ENCODE measurements around the gene LRRC58. TPM values are rescaled to one million over a fixed set of nuclear protein-coding genes. Genes with fewer than 3 reads are reported as not detected.
"Not testable (repeated sequence)": the region's sequence is repeated elsewhere in the genome, so short reads cannot be mapped to it uniquely, and the experiment has no call there.

Gene LRRC58
- total and polyA plus RNA-seq, 7 donors = 4.2 to 48.5 (median 34.5) TPM

- Histone ChIP-seq H3K36me3 (peaks cover 18 to 49% (median 33%) of the 10 kb centered on the region in 4 donors), H3K27me3 (no peaks in the 10 kb centered on the region), H3K4me1 (peaks cover 0 to 28% (median 3%) of the 10 kb centered on the region in 4 donors), H3K4me3 (no peak overlapping the region), H3K9me3 (no peaks in the 10 kb centered on the region), H3K27ac (no peak overlapping the region)
- TF ChIP-seq EP300 (IDR thresholded peaks at IDR 0.05) = no peak
- peak in 1 of 4 donors; percentile 35 for TF ChIP-seq POLR2AphosphoS5 (IDR thresholded peaks at IDR 0.05)
- no peak for TF ChIP-seq POLR2A (IDR thresholded peaks at IDR 0.05)
- TF ChIP-seq CTCF (IDR thresholded peaks at IDR 0.05) = no peak
- 56 to 83% methylated on average over 4 of the region's 4 CpGs for WGBS, 2 donors
- no peak for DNase-seq
- intact Hi-C loops (cut with DNase I) = no loop called here
Observed at GRCh38 chr3:120393243-120393642, 44.1 kb upstream of the LRRC58 start.

GRCh38 chr3:120382941-120383447 is 33.8 kb upstream of the LRRC58 start:
- Histone ChIP-seq H3K36me3 (no peaks in the 10 kb centered on the region), H3K27me3 (no peaks in the 10 kb centered on the region), H3K27ac (no peak overlapping the region), H3K4me1 (no peaks in the 10 kb centered on the region), H3K9me3 (no peaks in the 10 kb centered on the region), H3K4me3 (no peak overlapping the region)
- TF ChIP-seq POLR2AphosphoS5 (IDR thresholded peaks at IDR 0.05) (no peak), EP300 (IDR thresholded peaks at IDR 0.05) (no peak), POLR2A (IDR thresholded peaks at IDR 0.05) (no peak), CTCF (IDR thresholded peaks at IDR 0.05) (no peak)
- no peak for DNase-seq
- intact Hi-C loops (cut with DNase I) = no loop called here
- WGBS, 2 donors = 72 to 89% methylated on average over 2 of the region's 2 CpGs

GRCh38 chr3:120381503-120381902 is 32.3 kb upstream of the LRRC58 start:
- TF ChIP-seq EP300 (IDR thresholded peaks at IDR 0.05) (no peak), POLR2A (IDR thresholded peaks at IDR 0.05) (no peak)
- WGBS, 2 donors = 88 to 91% methylated on average over 2 of the region's 2 CpGs
- intact Hi-C loops (cut with DNase I) = no loop called here
- H3K27me3 ChIP-seq = no peaks in the 10 kb centered on the region
- H3K4me3 ChIP-seq = no peak overlapping the region
- no peaks in the 10 kb centered on the region for H3K4me1 ChIP-seq
- no peak for DNase-seq
- no peaks in the 10 kb centered on the region for H3K36me3 ChIP-seq
- no peak overlapping the region for H3K27ac ChIP-seq
- H3K9me3 ChIP-seq = no peaks in the 10 kb centered on the region

DNA sequence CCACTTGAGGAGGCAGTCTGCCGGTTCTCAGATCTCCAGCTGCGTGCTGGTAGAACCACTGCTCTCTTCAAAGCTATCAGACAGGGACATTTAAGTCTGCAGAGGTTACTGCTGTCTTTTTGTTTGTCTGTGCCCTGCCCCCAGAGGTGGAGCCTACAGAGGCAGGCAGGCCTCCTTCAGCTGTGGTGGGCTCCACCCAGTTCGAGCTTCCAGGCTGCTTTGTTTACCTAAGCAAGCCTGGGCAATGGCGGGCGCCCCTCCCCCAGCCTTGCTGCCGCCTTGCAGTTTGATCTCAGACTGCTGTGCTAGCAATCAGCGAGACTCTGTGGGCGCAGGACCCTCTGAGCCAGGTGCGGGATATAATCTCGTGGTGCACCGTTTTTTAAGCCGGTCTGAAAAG is 28.8 kb upstream of the LRRC58 start:
- H3K9me3 ChIP-seq; H3K36me3 ChIP-seq; intact Hi-C loops (cut with DNase I); H3K27me3 ChIP-seq; H3K4me1 ChIP-seq; DNase-seq; H3K4me3 ChIP-seq; H3K27ac ChIP-seq: not testable (repeated sequence)
- 45 to 62% methylated on average over 8 to 12 of the region's 12 CpGs for WGBS, 2 donors

DNA sequence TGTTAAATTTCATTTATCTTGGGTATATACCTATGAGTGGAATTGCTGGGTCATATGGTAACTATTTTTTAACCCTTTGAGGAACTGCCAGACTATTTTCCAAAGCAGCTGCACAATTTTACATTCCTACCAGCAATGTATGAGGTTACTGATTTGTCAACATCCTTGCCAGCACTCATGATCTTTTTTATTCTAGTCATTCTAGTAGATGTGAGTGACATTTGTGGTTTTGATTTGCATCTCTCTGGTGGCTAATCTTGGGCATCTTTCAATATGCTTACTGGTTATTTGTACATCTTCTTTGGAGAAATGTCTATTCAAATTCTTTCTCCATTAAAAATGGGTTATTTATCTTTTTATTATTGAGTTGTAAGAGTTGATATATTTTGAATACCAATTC is 21.3 kb upstream of the LRRC58 start:
- DNase-seq = no peak
- H3K4me1 ChIP-seq = no peaks in the 10 kb centered on the region
- no peaks in the 10 kb centered on the region for H3K27me3 ChIP-seq
- H3K4me3 ChIP-seq = no peak overlapping the region
- H3K27ac ChIP-seq = no peak overlapping the region
- H3K9me3 ChIP-seq = no peaks in the 10 kb centered on the region
- H3K36me3 ChIP-seq = no peaks in the 10 kb centered on the region
- intact Hi-C loops (cut with DNase I) = no loop called here
- TF ChIP-seq POLR2AphosphoS5 (IDR thresholded peaks at IDR 0.05) = no peak
- TF ChIP-seq EP300 (IDR thresholded peaks at IDR 0.05) = no peak
- no peak for TF ChIP-seq CTCF (IDR thresholded peaks at IDR 0.05)
- TF ChIP-seq POLR2A (IDR thresholded peaks at IDR 0.05) = no peak

DNA sequence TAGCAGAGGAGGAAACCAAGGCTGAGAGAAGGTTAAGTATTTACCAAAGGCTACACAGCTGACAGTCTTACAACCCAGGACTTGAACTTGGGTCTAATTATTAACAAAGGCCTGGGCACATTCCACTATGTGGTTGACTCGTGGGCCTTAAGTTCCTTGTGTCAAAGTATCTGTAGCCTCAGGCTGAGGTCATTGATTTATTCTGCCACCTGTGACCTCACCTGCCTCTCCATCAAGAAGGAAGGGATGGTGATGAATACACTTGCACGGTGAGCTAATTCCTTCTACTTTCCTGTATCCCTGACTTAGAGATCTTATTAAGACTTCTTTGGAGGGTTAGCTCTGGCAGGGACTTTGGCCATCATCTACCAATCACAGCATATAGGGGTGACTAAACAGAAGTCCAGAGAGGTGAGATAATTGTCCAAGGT is 19.9 kb upstream of the LRRC58 start:
- no peaks in the 10 kb centered on the region for H3K36me3 ChIP-seq
- WGBS, 2 donors = 18 to 60% methylated on average over 2 of the region's 2 CpGs
- no peak overlapping the region for H3K4me3 ChIP-seq
- H3K9me3 ChIP-seq = no peaks in the 10 kb centered on the region
- TF ChIP-seq CTCF (IDR thresholded peaks at IDR 0.05) (no peak), EP300 (IDR thresholded peaks at IDR 0.05) (no peak), POLR2AphosphoS5 (IDR thresholded peaks at IDR 0.05) (no peak), POLR2A (IDR thresholded peaks at IDR 0.05) (no peak)
- H3K27me3 ChIP-seq = no peaks in the 10 kb centered on the region
- intact Hi-C loops (cut with DNase I) = no loop called here
- H3K4me1 ChIP-seq = no peaks in the 10 kb centered on the region
- H3K27ac ChIP-seq = no peak overlapping the region
- DNase-seq = no peak

All from sigmoid colon (tissue), 7 donors.